ENCODE results near the gene CYB561D1. TPM values are rescaled to one million over a fixed set of nuclear protein-coding genes. Genes with fewer than 3 reads are reported as not detected.
A peak's percentile ranks its signal among the peaks of the same experiment; 100 is the strongest.
"Not testable (repeated sequence)": the region's sequence is repeated elsewhere in the genome, so short reads cannot be mapped to it uniquely, and the experiment has no call there.

CYB561D1 gene
- 10 to 100 TPM in 2 of 3 donors, 1 to 10 TPM in 1; 8.8 to 20.3 (median 10.2) TPM for polyA plus RNA-seq

- Mint-ChIP-seq H3K4me1 (peaks cover 40 to 42% of the 10 kb centered on the region in 2 donors), H3K27ac (peak within 1 kb of the TSS; percentile 77 to 92 (median 84)), H3K36me3 (peaks cover 6 to 21% (median 13%) of the 10 kb centered on the region in 3 donors), H3K4me3 (peak within 1 kb of the TSS; percentile 89 to 96 (median 94)), H3K9me3 (no peaks in the 10 kb centered on the region), H3K27me3 (ENCODE audit: low read depth in 3 of 3) (peaks cover 0 to 8% (median 5%) of the 10 kb centered on the region in 3 donors)
- peak; percentile 88 to 91 (median 91) for DNase-seq
Observed at GRCh38 chr1:109493805-109494539, at the start of gene CYB561D1. CYB561D1 (plus strand) TSS chr1:109494094; CDS start chr1:109494140, 46 bp downstream.

GRCh38 chr1:109444346-109444745, 49.5 kb upstream of the CYB561D1 start:
- Mint-ChIP-seq H3K4me1 (no peaks in the 10 kb centered on the region), H3K27me3 (ENCODE audit: low read depth in 3 of 3) (peaks cover 4 to 17% (median 6%) of the 10 kb centered on the region in 3 donors), H3K4me3 (no peak overlapping the region), H3K27ac (no peak overlapping the region), H3K36me3 (no peaks in the 10 kb centered on the region), H3K9me3 (no peaks in the 10 kb centered on the region)
- DNase-seq, result no peak

- not testable (repeated sequence) for H3K36me3 Mint-ChIP-seq, DNase-seq, H3K27ac Mint-ChIP-seq, H3K4me3 Mint-ChIP-seq, H3K4me1 Mint-ChIP-seq, H3K9me3 Mint-ChIP-seq
- H3K27me3 Mint-ChIP-seq (ENCODE audit: low read depth in 3 of 3), result peaks cover 9 to 23% (median 12%) of the 10 kb centered on the region in 3 donors
Observed at GRCh38 chr1:109445949-109446695, 47.8 kb upstream of the CYB561D1 start.

GRCh38 chr1:109447524-109447923, 46.4 kb upstream of the CYB561D1 start:
- no peak for DNase-seq
- Mint-ChIP-seq H3K4me3 (no peak overlapping the region), H3K27ac (no peak overlapping the region), H3K4me1 (no peaks in the 10 kb centered on the region), H3K27me3 (ENCODE audit: low read depth in 3 of 3) (peaks cover 9 to 30% (median 12%) of the 10 kb centered on the region in 3 donors), H3K36me3 (no peaks in the 10 kb centered on the region), H3K9me3 (peaks cover 0 to 2% (median 0%) of the 10 kb centered on the region in 6 donors)

GRCh38 chr1:109454497-109455133, 39.3 kb upstream of the CYB561D1 start:
- Mint-ChIP-seq H3K9me3 (peaks cover 0 to 9% (median 3%) of the 10 kb centered on the region in 6 donors), H3K4me3 (no peak overlapping the region), H3K27me3 (ENCODE audit: low read depth in 3 of 3) (peaks cover 8 to 28% (median 9%) of the 10 kb centered on the region in 3 donors), H3K27ac (no peak overlapping the region), H3K4me1 (no peaks in the 10 kb centered on the region), H3K36me3 (peaks cover 0 to 3% (median 3%) of the 10 kb centered on the region in 3 donors)
- no peak for DNase-seq

GRCh38 chr1:109457819-109458218, 36.1 kb upstream of the CYB561D1 start:
- Mint-ChIP-seq H3K4me1 (no peaks in the 10 kb centered on the region), H3K9me3 (peaks cover 0 to 9% (median 3%) of the 10 kb centered on the region in 6 donors), H3K36me3 (peaks cover 0 to 3% (median 3%) of the 10 kb centered on the region in 3 donors), H3K27me3 (ENCODE audit: low read depth in 3 of 3) (peaks cover 3 to 22% (median 7%) of the 10 kb centered on the region in 3 donors), H3K27ac (no peak overlapping the region), H3K4me3 (no peak overlapping the region)
- no peak for DNase-seq

GRCh38 chr1:109466125-109466451, 27.8 kb upstream of the CYB561D1 start:
- Mint-ChIP-seq H3K27me3 (ENCODE audit: low read depth in 3 of 3) (peaks cover 9 to 35% (median 14%) of the 10 kb centered on the region in 3 donors), H3K9me3 (no peaks in the 10 kb centered on the region), H3K4me1 (peaks cover 0 to 8% of the 10 kb centered on the region in 2 donors), H3K36me3 (no peaks in the 10 kb centered on the region), H3K27ac (no peak overlapping the region), H3K4me3 (peak overlapping the region; percentile 60 to 78 (median 74))
- DNase-seq, result no peak

- H3K27me3 Mint-ChIP-seq (ENCODE audit: low read depth in 3 of 3), result peaks cover 9 to 37% (median 14%) of the 10 kb centered on the region in 3 donors
- peak within 1 kb of the TSS; percentile 60 to 78 (median 74) for H3K4me3 Mint-ChIP-seq
- peaks cover 0 to 8% of the 10 kb centered on the region in 2 donors for H3K4me1 Mint-ChIP-seq
- H3K36me3 Mint-ChIP-seq, result no peaks in the 10 kb centered on the region
- H3K27ac Mint-ChIP-seq, result no peak within 1 kb of the TSS
- DNase-seq, result peak in 2 of 3 donors; percentile 14 to 18
- H3K9me3 Mint-ChIP-seq, result no peaks in the 10 kb centered on the region
Observed at GRCh38 chr1:109466452-109467300, 27.2 kb upstream of the CYB561D1 start, which contains the start of gene SYPL2. SYPL2 (plus strand) TSS chr1:109466546; CDS start chr1:109466844, 298 bp downstream.

GRCh38 chr1:109467301-109467777, 26.6 kb upstream of the CYB561D1 start:
- H3K9me3 Mint-ChIP-seq, result no peaks in the 10 kb centered on the region
- no peak for DNase-seq
- no peaks in the 10 kb centered on the region for H3K36me3 Mint-ChIP-seq
- peaks cover 0 to 8% of the 10 kb centered on the region in 2 donors for H3K4me1 Mint-ChIP-seq
- H3K4me3 Mint-ChIP-seq, result peak overlapping the region; percentile 47 to 54 (median 49)
- H3K27me3 Mint-ChIP-seq (ENCODE audit: low read depth in 3 of 3), result peaks cover 9 to 34% (median 18%) of the 10 kb centered on the region in 3 donors
- no peak overlapping the region for H3K27ac Mint-ChIP-seq

- H3K4me3 Mint-ChIP-seq, result peak overlapping the region in 1 of 5 donors; percentile 51
- H3K4me1 Mint-ChIP-seq, result peaks cover 0 to 8% of the 10 kb centered on the region in 2 donors
- H3K27me3 Mint-ChIP-seq (ENCODE audit: low read depth in 3 of 3), result peaks cover 12 to 35% (median 16%) of the 10 kb centered on the region in 3 donors
- no peak for DNase-seq
- H3K27ac Mint-ChIP-seq, result no peak overlapping the region
- H3K36me3 Mint-ChIP-seq, result no peaks in the 10 kb centered on the region
- H3K9me3 Mint-ChIP-seq, result no peaks in the 10 kb centered on the region
Observed at GRCh38 chr1:109468061-109468460, 25.8 kb upstream of the CYB561D1 start.

- no peak overlapping the region for H3K4me3 Mint-ChIP-seq
- H3K27me3 Mint-ChIP-seq (ENCODE audit: low read depth in 3 of 3), result peaks cover 12 to 36% (median 16%) of the 10 kb centered on the region in 3 donors
- H3K9me3 Mint-ChIP-seq, result no peaks in the 10 kb centered on the region
- H3K27ac Mint-ChIP-seq, result no peak overlapping the region
- DNase-seq, result no peak
- peaks cover 0 to 8% of the 10 kb centered on the region in 2 donors for H3K4me1 Mint-ChIP-seq
- no peaks in the 10 kb centered on the region for H3K36me3 Mint-ChIP-seq
Observed at GRCh38 chr1:109468903-109469302, 25.0 kb upstream of the CYB561D1 start.

- H3K36me3 Mint-ChIP-seq, result no peaks in the 10 kb centered on the region
- H3K27me3 Mint-ChIP-seq (ENCODE audit: low read depth in 3 of 3), result peaks cover 8 to 25% (median 14%) of the 10 kb centered on the region in 3 donors
Observed at GRCh38 chr1:109470245-109470644, 23.6 kb upstream of the CYB561D1 start.

GRCh38 chr1:109472779-109473178, 21.1 kb upstream of the CYB561D1 start:
- Mint-ChIP-seq H3K27ac (no peak overlapping the region), H3K36me3 (no peaks in the 10 kb centered on the region), H3K27me3 (ENCODE audit: low read depth in 3 of 3) (peaks cover 5 to 22% (median 9%) of the 10 kb centered on the region in 3 donors), H3K9me3 (no peaks in the 10 kb centered on the region), H3K4me1 (no peaks in the 10 kb centered on the region), H3K4me3 (no peak overlapping the region)
- DNase-seq, result no peak

More at GRCh38 chr1:109470245-109470644, 23.6 kb upstream of the CYB561D1 start:
- H3K9me3 Mint-ChIP-seq, result no peaks in the 10 kb centered on the region
- H3K4me1 Mint-ChIP-seq, result peaks cover 0 to 8% of the 10 kb centered on the region in 2 donors
- H3K27ac Mint-ChIP-seq, result no peak overlapping the region
- DNase-seq, result no peak
- H3K4me3 Mint-ChIP-seq, result no peak overlapping the region

Data from immature natural killer cell (primary cell).